ENCODE results near the gene PPP1R13L.

DNA sequence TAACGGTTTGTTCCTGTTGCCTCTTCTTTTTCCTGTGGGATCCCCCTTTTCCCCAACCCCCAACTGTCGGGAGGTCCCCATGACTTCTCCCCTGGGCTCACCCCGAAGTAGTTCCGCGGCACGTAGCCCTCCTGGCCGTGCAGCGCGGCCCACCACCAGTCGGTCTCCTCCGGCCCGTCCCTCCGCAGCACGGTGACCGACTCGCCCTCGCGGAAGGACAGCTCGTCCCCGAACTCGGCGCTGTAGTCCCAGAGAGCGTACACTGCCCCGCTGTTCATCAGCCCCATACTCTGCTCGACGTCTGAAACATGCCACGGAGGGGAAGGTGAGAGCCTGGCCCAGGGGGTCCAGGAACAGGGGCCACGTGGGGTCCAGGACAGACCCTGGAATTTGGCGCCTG lies 22.4 kb downstream of the PPP1R13L start:
- TF ChIP-seq, protein P1, sequence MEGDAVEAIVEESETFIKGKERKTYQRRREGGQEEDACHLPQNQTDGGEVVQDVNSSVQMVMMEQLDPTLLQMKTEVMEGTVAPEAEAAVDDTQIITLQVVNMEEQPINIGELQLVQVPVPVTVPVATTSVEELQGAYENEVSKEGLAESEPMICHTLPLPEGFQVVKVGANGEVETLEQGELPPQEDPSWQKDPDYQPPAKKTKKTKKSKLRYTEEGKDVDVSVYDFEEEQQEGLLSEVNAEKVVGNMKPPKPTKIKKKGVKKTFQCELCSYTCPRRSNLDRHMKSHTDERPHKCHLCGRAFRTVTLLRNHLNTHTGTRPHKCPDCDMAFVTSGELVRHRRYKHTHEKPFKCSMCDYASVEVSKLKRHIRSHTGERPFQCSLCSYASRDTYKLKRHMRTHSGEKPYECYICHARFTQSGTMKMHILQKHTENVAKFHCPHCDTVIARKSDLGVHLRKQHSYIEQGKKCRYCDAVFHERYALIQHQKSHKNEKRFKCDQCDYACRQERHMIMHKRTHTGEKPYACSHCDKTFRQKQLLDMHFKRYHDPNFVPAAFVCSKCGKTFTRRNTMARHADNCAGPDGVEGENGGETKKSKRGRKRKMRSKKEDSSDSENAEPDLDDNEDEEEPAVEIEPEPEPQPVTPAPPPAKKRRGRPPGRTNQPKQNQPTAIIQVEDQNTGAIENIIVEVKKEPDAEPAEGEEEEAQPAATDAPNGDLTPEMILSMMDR (IDR thresholded peaks at IDR 0.05), result no peak
- TF ChIP-seq POLR2A (IDR thresholded peaks at IDR 0.05), result no peak
